Neural progenitor cell (in vitro differentiated cells): ENCODE results near the gene MMD2. TPM values are rescaled to one million over a fixed set of nuclear protein-coding genes. Genes with fewer than 3 reads are reported as not detected.

Experiments
- DNase-seq: peaks from one replicate; pipeline ENCODE4 v3.0.0-alpha.2; 2016; ENCODE audit warnings: low spot score
- H2AFZ ChIP-seq: fragments of 200-600 bp; sonication (generic); replicated peaks from 2 replicates; pipeline ENCODE4 v1.6.1; 2016; ENCODE audit warnings: antibody characterized with exemption
- H3F3A ChIP-seq: fragments of 200-600 bp; sonication (generic); 2 replicates; pipeline ENCODE4 v1.6.1; 2016; ENCODE audit warnings: antibody characterized with exemption, low read depth
- H3K27ac ChIP-seq: fragments of 200-600 bp; sonication (generic); 2 replicates; pipeline ENCODE4 v1.5.1; 2016; ENCODE audit warnings: mild to moderate bottlenecking
- H3K27me3 ChIP-seq: fragments of 200-600 bp; sonication (generic); 2 replicates; pipeline ENCODE4 v1.6.1; 2016; ENCODE audit warnings: mild to moderate bottlenecking, moderate library complexity
- H3K36me3 ChIP-seq: fragments of 200-600 bp; sonication (generic); 2 replicates; pipeline ENCODE4 v1.5.1; 2016
- H3K4me1 ChIP-seq: fragments of 200-600 bp; sonication (generic); 2 replicates; pipeline ENCODE4 v1.6.1; 2016; ENCODE audit warnings: mixed run types
- H3K4me2 ChIP-seq: fragments of 200-600 bp; sonication (generic); 2 replicates; pipeline ENCODE4 v1.6.1; 2016
- H3K4me3 ChIP-seq: fragments of 200-600 bp; sonication (generic); 2 replicates; pipeline ENCODE4 v1.5.1; 2016
- H3K79me2 ChIP-seq: fragments of 200-600 bp; sonication (generic); 2 replicates; pipeline ENCODE4 v1.6.1; 2016; ENCODE audit warnings: low read depth
- H3K9ac ChIP-seq: fragments of 200-600 bp; sonication (generic); 2 replicates; pipeline ENCODE4 v1.6.1; 2016
- H3K9me3 ChIP-seq: fragments of 200-600 bp; sonication (generic); 2 replicates; pipeline ENCODE4 v1.5.1; 2016; ENCODE audit warnings: low read depth
- H4K20me1 ChIP-seq: fragments of 200-600 bp; sonication (generic); 2 replicates; pipeline ENCODE4 v1.6.1; 2016; ENCODE audit warnings: low read depth
- H3K27ac Mint-ChIP-seq: 3 replicates; pipeline ENCODE4 v1.8.0; 2021; ENCODE audit warnings: mixed read lengths
- H3K27me3 Mint-ChIP-seq: 2 replicates; pipeline ENCODE4 v1.8.0; 2022; ENCODE audit warnings: low read depth, mild to moderate bottlenecking, inconsistent platforms, moderate library complexity, mixed read lengths; ENCODE audit not compliant: insufficient read depth
- H3K36me3 Mint-ChIP-seq: 3 replicates; pipeline ENCODE4 v1.8.0; 2021; ENCODE audit warnings: mixed read lengths
- H3K4me1 Mint-ChIP-seq: 3 replicates; pipeline ENCODE4 v1.8.0; 2021; ENCODE audit warnings: mixed read lengths
- H3K4me3 Mint-ChIP-seq: 3 replicates; pipeline ENCODE4 v1.8.0; 2021; ENCODE audit warnings: mild to moderate bottlenecking, moderate library complexity, mixed read lengths
- H3K9me3 Mint-ChIP-seq: 3 replicates; pipeline ENCODE4 v1.8.0; 2020; ENCODE audit warnings: mixed read lengths
- EZH2 ChIP-seq: fragments of 200-600 bp; sonication (generic); IDR thresholded peaks from 2 replicates; pipeline ENCODE4 v1.6.1; 2017; ENCODE audit warnings: antibody characterized with exemption, mild to moderate bottlenecking, moderate library complexity
- EZH2phosphoT487 ChIP-seq: fragments of 200-600 bp; sonication (generic); IDR thresholded peaks from 2 replicates; pipeline ENCODE4 v1.6.1; 2017; ENCODE audit warnings: antibody characterized with exemption
- total RNA-seq: library from RNA; depleted of rRNA; stranded (reverse); fragments of >200 nt; gene quantifications from 2 replicates; pipeline ENCODE4 v1.2.3, GENCODE V29; 2015; ENCODE audit warnings: low replicate concordance
- TF ChIP-seq, protein P1 (sequence below): fragments of 200-600 bp; sonication (generic); IDR thresholded peaks from 2 replicates; pipeline ENCODE4 v1.5.1; 2017; ENCODE audit warnings: antibody characterized with exemption, mild to moderate bottlenecking

MMD2 gene
- total RNA-seq, 1 donor from 2014 or later: not detected

DNA sequence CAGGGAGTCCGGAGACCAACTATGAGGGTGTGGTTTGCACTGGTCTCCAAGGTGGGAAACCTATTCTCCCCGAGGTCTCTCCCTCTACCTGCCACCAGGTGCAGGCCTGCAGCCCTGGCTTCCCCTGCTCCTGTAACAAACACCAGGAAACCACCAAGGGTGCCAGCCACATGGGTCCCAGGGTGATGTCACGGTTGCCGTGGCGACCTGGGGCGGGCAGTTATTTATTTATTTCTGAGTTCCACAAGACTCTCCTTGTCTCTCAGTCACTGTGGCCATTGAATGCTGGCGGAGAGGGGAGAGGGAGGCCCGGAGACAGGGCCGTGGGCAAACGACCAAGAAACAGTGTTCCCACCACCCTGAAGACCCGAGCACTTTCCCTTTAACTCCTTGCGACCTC is 27.0 kb downstream of the MMD2 start:
- Mint-ChIP-seq H3K4me3 (no peak overlapping the region), H3K4me1 (peaks cover 7% of the 10 kb centered on the region), H3K9me3 (no peaks in the 10 kb centered on the region), H3K27me3 (peaks cover 5% of the 10 kb centered on the region), H3K27ac (no peak overlapping the region), H3K36me3 (no peaks in the 10 kb centered on the region)
- no peak overlapping the region for H3K9ac ChIP-seq
- no peaks in the 10 kb centered on the region for H3K79me2 ChIP-seq
- H4K20me1 ChIP-seq: no peaks in the 10 kb centered on the region
- no peak overlapping the region for H3K4me3 ChIP-seq
- H3K36me3 ChIP-seq: no peaks in the 10 kb centered on the region
- H2AFZ ChIP-seq: no peak overlapping the region
- H3K4me1 ChIP-seq: no peaks in the 10 kb centered on the region
- H3K27ac ChIP-seq: no peak overlapping the region
- no peaks in the 10 kb centered on the region for H3F3A ChIP-seq
- peak; percentile 21 for DNase-seq
- TF ChIP-seq, protein P1, sequence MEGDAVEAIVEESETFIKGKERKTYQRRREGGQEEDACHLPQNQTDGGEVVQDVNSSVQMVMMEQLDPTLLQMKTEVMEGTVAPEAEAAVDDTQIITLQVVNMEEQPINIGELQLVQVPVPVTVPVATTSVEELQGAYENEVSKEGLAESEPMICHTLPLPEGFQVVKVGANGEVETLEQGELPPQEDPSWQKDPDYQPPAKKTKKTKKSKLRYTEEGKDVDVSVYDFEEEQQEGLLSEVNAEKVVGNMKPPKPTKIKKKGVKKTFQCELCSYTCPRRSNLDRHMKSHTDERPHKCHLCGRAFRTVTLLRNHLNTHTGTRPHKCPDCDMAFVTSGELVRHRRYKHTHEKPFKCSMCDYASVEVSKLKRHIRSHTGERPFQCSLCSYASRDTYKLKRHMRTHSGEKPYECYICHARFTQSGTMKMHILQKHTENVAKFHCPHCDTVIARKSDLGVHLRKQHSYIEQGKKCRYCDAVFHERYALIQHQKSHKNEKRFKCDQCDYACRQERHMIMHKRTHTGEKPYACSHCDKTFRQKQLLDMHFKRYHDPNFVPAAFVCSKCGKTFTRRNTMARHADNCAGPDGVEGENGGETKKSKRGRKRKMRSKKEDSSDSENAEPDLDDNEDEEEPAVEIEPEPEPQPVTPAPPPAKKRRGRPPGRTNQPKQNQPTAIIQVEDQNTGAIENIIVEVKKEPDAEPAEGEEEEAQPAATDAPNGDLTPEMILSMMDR: no peak
- no peak for TF ChIP-seq EZH2phosphoT487
- TF ChIP-seq EZH2: no peak
- H3K27me3 ChIP-seq: no peaks in the 10 kb centered on the region
- H3K9me3 ChIP-seq: no peaks in the 10 kb centered on the region
- H3K4me2 ChIP-seq: no peak overlapping the region

DNA sequence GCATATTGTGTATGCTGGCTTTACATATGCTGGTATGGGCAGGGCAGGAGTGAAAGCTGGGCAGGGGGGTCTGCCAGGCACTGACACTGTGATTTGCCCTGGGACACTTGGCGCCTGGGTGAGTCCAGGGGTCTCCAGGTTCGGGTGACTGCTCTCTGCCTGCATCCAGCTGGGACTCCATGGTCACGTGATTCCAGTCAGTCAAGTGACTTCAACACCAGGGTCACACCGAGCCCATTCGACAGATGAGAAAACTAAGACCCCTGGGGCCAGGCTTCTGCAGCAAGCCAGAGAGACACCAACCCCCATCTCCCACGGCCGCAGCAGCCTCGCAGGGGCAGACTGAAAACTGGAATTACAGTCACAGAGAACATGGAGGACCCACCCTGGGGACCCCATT is 30.0 kb downstream of the MMD2 start:
- no peak for DNase-seq
- Mint-ChIP-seq H3K36me3 (no peaks in the 10 kb centered on the region), H3K4me3 (no peak overlapping the region)

DNA sequence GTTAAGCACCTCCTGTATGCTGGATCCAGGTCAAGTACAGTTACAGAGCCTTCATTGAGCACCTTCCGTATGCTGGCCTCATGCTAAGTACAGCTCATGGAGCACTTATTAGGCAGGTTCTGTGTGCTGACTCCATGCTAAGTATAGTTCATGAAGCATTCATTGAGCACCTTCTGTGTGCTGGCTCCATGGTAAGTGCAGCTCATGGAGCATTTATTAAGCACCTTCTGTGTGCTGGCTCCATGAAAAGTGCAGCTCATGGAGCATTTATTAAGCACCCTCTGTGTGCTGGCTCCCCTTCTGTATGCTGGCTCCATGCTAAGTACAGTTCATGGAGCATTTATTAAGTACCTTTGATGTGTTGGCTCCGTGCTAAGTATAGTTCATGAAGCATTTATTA is 30.5 kb downstream of the MMD2 start:
- Mint-ChIP-seq H3K36me3 (no peaks in the 10 kb centered on the region), H3K4me1 (peaks cover 7% of the 10 kb centered on the region), H3K27ac (no peak overlapping the region), H3K9me3 (no peaks in the 10 kb centered on the region), H3K27me3 (peaks cover 8% of the 10 kb centered on the region), H3K4me3 (no peak overlapping the region)
- Histone ChIP-seq H4K20me1 (no peaks in the 10 kb centered on the region), H3K27me3 (no peaks in the 10 kb centered on the region), H2AFZ (no peak overlapping the region), H3K27ac (no peak overlapping the region), H3K36me3 (no peaks in the 10 kb centered on the region), H3K4me3 (no peak overlapping the region), H3F3A (no peaks in the 10 kb centered on the region), H3K4me2 (no peak overlapping the region), H3K9ac (no peak overlapping the region), H3K79me2 (no peaks in the 10 kb centered on the region), H3K4me1 (no peaks in the 10 kb centered on the region), H3K9me3 (no peaks in the 10 kb centered on the region)
- DNase-seq: no peak
- TF ChIP-seq, protein P1: no peak
- no peak for TF ChIP-seq EZH2
- TF ChIP-seq EZH2phosphoT487: no peak

More for the DNA sequence above, 30.0 kb downstream of the MMD2 start:
- TF ChIP-seq EZH2 (no peak), EZH2phosphoT487 (no peak)
- TF ChIP-seq, protein P1: no peak
- H3K27ac ChIP-seq: no peak overlapping the region
- H3F3A ChIP-seq: no peaks in the 10 kb centered on the region
- H3K9me3 Mint-ChIP-seq: no peaks in the 10 kb centered on the region
- H3K36me3 ChIP-seq: no peaks in the 10 kb centered on the region
- H3K9ac ChIP-seq: no peak overlapping the region
- H3K4me3 ChIP-seq: no peak overlapping the region
- H4K20me1 ChIP-seq: no peaks in the 10 kb centered on the region
- no peak overlapping the region for H2AFZ ChIP-seq
- no peaks in the 10 kb centered on the region for H3K27me3 ChIP-seq
- peaks cover 7% of the 10 kb centered on the region for H3K4me1 Mint-ChIP-seq
- no peak overlapping the region for H3K4me2 ChIP-seq
- peaks cover 8% of the 10 kb centered on the region for H3K27me3 Mint-ChIP-seq
- H3K9me3 ChIP-seq: no peaks in the 10 kb centered on the region
- no peaks in the 10 kb centered on the region for H3K79me2 ChIP-seq
- H3K27ac Mint-ChIP-seq: no peak overlapping the region
- no peaks in the 10 kb centered on the region for H3K4me1 ChIP-seq
